Measurements from ENCODE around the gene GPC3.

GPC3 gene

DNA sequence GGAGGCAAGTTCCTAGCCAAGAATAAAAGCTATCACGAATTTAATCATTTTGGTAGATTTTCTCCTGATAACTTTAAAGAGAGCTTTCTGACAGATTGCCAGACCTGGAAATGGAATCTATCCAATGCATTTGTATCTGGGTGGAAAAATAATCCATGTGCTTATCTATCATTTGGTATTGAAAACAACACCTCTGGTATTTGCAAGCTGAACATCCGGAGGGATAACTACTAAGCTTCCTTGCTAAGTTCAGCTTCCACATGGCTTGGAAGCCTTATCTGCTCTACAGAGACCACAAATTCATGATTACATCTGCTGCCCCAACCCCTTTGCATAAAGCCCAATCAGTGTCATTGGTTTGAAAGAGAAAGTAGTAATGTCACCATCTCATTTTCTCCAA is 230.7 kb downstream of the GPC3 start:
- Histone ChIP-seq H3K27ac (no peak overlapping the region), H3K4me1 (ENCODE audit: control insufficient read depth in 1 of 2, insufficient read depth in 1 of 2, low read depth in 1 of 2, low read length in 1 of 2) (no peaks in the 10 kb centered on the region), H3K4me3 (ENCODE audit: low read depth in 1 of 2, low read length in 1 of 2) (no peak overlapping the region), H3K9me3 (no peaks in the 10 kb centered on the region), H3K27me3 (no peaks in the 10 kb centered on the region), H3K36me3 (no peaks in the 10 kb centered on the region)
- TF ChIP-seq CTCF (IDR thresholded peaks at IDR 0.05) = no peak

- Histone ChIP-seq H3K27me3 (no peaks in the 10 kb centered on the region), H3K36me3 (no peaks in the 10 kb centered on the region), H3K4me3 (ENCODE audit: low read depth in 1 of 2, low read length in 1 of 2) (no peak overlapping the region), H3K4me1 (ENCODE audit: control insufficient read depth in 1 of 2, insufficient read depth in 1 of 2, low read depth in 1 of 2, low read length in 1 of 2) (no peaks in the 10 kb centered on the region), H3K9me3 (no peaks in the 10 kb centered on the region), H3K27ac (no peak overlapping the region)
- TF ChIP-seq CTCF (IDR thresholded peaks at IDR 0.05) = no peak
Measured at GRCh38 chrX:133749951-133750350, 235.4 kb downstream of the GPC3 start.

DNA sequence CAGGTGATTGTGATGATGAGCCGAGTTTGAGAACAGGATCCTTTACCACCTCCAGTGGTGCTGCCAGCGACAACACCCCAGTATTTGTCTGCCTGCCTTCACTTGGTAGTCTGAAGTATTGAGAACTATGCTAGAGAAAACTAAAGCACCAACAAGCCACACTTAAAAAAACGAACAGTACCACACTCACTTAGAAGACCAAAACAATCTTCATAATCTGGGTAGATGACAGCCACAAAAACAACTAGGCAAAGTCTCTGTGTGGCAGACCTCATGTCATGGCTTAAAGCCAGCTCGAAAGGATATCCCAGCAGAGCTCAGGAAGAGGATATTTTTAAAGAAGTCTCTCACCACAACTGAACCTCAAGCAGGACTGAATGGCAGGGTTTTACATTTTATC is 236.0 kb downstream of the GPC3 start:
- H3K27me3 ChIP-seq = no peaks in the 10 kb centered on the region
- no peak for TF ChIP-seq CTCF (IDR thresholded peaks at IDR 0.05)
- no peaks in the 10 kb centered on the region for H3K36me3 ChIP-seq
- H3K4me3 ChIP-seq (ENCODE audit: low read depth in 1 of 2, low read length in 1 of 2) = no peak overlapping the region
- no peaks in the 10 kb centered on the region for H3K4me1 ChIP-seq (ENCODE audit: control insufficient read depth in 1 of 2, insufficient read depth in 1 of 2, low read depth in 1 of 2, low read length in 1 of 2)
- no peaks in the 10 kb centered on the region for H3K9me3 ChIP-seq
- H3K27ac ChIP-seq = no peak overlapping the region

DNA sequence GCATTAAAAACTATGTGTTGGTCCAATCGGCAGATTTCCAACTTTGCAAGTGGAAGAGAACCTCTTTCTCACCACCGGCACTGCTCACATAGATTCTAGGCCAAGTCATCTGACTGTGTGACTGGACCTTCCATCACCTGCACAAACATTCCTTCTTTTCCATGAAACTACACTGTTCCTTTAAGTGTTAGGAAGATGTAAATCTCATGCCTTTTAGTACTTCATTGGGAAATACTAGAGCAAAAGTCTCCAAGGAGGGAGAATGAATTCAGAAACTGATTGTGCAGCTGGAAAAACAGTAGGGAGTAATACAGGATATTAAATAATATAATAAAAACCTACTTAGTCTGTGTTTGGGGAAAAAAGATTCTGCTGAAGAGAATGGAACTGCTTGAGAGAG is 238.2 kb downstream of the GPC3 start:
- H3K36me3 ChIP-seq = no peaks in the 10 kb centered on the region
- no peaks in the 10 kb centered on the region for H3K9me3 ChIP-seq
- no peak overlapping the region for H3K4me3 ChIP-seq (ENCODE audit: low read depth in 1 of 2, low read length in 1 of 2)
- TF ChIP-seq CTCF (IDR thresholded peaks at IDR 0.05) = no peak
- H3K27me3 ChIP-seq = no peaks in the 10 kb centered on the region
- no peaks in the 10 kb centered on the region for H3K4me1 ChIP-seq (ENCODE audit: control insufficient read depth in 1 of 2, insufficient read depth in 1 of 2, low read depth in 1 of 2, low read length in 1 of 2)
- no peak overlapping the region for H3K27ac ChIP-seq

- Histone ChIP-seq H3K36me3 (no peaks in the 10 kb centered on the region), H3K4me3 (ENCODE audit: low read depth in 1 of 2, low read length in 1 of 2) (no peak overlapping the region), H3K9me3 (no peaks in the 10 kb centered on the region), H3K4me1 (ENCODE audit: control insufficient read depth in 1 of 2, insufficient read depth in 1 of 2, low read depth in 1 of 2, low read length in 1 of 2) (no peaks in the 10 kb centered on the region), H3K27me3 (no peaks in the 10 kb centered on the region), H3K27ac (no peak overlapping the region)
- TF ChIP-seq CTCF (IDR thresholded peaks at IDR 0.05) = no peak
Measured at GRCh38 chrX:133746593-133746992, 238.8 kb downstream of the GPC3 start.

GRCh38 chrX:133745349-133745748 is 240.0 kb downstream of the GPC3 start:
- TF ChIP-seq CTCF (IDR thresholded peaks at IDR 0.05) = no peak
- H3K36me3 ChIP-seq = no peaks in the 10 kb centered on the region
- no peak overlapping the region for H3K4me3 ChIP-seq (ENCODE audit: low read depth in 1 of 2, low read length in 1 of 2)
- no peaks in the 10 kb centered on the region for H3K9me3 ChIP-seq
- no peaks in the 10 kb centered on the region for H3K27me3 ChIP-seq
- no peaks in the 10 kb centered on the region for H3K4me1 ChIP-seq (ENCODE audit: control insufficient read depth in 1 of 2, insufficient read depth in 1 of 2, low read depth in 1 of 2, low read length in 1 of 2)
- H3K27ac ChIP-seq = no peak overlapping the region
